HG02981 (cell line): ENCODE results near the gene STUB1.

ENCODE experiments used
- ATAC-seq: cut with Tn5 transposase; IDR thresholded peaks from one replicate; pipeline ENCODE4 v1.9.1; 2021; ENCODE audit warnings: mild to moderate bottlenecking, moderate library complexity; ENCODE audit not compliant: unreplicated experiment

STUB1 gene

DNA sequence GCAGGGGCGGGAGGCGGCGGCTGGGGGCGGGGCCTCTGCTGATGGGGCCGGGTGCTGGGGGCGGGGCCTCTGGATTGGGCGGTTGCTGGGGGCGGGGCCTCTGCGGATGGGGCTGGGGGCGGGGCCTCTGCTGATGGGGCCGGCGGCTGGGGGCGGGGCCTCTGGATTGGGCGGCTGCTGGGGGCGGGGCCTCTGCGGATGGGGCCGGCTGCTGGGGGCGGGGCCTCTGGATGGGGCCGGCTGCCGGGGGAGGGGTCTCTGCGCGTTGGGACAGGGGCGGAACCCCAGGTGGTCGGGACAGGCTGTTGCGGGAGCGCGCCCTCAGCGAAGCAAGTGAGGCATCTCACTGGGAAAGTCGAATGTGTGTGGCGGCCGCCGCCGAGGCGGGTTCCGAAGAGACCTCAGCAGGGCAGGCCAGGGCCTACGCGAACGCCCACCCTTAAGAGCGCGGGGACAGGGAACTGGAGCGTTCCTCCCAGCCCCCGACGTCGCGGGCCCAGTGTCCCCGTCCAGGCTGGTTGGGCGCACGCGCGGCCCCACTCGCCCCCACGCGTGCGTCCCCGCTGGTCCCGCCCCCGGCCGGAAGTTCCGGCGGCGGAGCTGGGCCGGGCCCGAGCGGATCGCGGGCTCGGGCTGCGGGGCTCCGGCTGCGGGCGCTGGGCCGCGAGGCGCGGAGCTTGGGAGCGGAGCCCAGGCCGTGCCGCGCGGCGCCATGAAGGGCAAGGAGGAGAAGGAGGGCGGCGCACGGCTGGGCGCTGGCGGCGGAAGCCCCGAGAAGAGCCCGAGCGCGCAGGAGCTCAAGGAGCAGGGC, at the start of gene STUB1:
STUB1 (plus strand) TSS at position 597 of the 811 bp plus-strand sequence; CDS start at position 713, 116 bp downstream.
- peak; percentile 33 for ATAC-seq

DNA sequence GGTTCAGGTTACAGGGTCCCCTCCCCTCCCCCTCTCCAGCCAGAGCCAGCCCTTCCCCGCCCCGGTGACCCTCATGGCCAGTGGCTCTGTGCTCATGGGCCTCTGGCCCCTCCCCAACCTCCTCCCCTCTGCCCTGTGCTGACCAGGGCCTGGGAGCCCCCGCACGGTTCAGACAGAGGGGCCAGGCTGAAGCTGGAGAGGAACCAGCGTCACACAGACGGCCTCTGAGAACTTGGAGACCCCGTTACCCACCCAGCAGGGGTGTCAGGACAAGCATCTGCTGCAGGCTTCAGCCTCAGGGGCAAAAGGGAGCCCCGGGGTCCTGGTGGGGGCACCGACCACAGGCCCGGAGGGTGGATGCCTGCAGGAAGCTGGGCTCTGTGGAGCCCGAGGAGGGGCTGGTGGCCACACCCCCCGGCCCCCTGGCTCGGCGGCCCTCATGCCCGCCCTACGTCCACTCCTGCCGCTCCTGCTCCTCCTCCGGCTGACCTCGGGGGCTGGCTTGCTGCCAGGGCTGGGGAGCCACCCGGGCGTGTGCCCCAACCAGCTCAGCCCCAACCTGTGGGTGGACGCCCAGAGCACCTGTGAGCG, 49.3 kb upstream of the STUB1 start, which contains the start of gene WFIKKN1:
WFIKKN1 (plus strand) TSS at position 171 of the 591 bp plus-strand sequence; CDS start at position 440, 269 bp downstream.
- ATAC-seq: no peak

DNA sequence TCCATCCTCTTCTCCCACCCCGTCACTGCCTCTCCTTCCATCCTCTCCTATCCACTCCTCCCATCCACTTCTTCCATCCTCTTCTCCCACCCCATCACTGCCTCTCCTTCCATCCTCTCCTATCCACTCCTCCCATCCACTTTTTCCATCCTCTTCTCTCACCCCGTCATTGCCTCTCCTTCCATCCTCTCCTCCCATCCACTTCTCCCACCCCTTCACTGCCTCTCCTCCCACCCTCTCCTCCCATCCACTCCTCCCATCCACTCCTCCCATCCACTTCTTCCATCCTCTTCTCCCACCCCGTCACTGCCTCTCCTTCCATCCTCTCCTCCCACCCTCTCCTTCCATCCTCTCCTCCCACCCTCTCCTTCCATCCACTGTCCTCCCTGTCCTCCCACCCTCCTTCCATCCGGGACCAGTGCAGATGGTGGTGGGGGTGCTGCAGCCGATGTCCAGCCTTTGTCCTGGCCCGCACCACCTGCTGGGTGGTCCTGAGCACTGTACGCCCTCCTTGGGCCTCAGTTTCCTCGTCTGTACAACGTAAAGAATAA, 48.3 kb upstream of the STUB1 start:
- no peak for ATAC-seq

DNA sequence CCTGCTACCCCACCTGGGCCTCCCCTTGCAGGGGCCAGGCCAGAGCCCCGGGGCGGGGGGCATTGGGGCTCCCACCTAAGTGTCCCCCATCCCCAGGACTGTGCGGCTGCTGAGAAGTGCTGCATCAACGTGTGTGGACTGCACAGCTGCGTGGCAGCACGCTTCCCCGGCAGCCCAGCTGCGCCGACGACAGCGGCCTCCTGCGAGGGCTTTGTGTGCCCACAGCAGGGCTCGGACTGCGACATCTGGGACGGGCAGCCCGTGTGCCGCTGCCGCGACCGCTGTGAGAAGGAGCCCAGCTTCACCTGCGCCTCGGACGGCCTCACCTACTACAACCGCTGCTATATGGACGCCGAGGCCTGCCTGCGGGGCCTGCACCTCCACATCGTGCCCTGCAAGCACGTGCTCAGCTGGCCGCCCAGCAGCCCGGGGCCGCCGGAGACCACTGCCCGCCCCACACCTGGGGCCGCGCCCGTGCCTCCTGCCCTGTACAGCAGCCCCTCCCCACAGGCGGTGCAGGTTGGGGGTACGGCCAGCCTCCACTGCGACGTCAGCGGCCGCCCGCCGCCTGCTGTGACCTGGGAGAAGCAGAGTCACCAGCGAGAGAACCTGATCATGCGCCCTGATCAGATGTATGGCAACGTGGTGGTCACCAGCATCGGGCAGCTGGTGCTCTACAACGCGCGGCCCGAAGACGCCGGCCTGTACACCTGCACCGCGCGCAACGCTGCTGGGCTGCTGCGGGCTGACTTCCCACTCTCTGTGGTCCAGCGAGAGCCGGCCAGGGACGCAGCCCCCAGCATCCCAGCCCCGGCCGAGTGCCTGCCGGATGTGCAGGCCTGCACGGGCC, 47.5 kb upstream of the STUB1 start:
- ATAC-seq: no peak

DNA sequence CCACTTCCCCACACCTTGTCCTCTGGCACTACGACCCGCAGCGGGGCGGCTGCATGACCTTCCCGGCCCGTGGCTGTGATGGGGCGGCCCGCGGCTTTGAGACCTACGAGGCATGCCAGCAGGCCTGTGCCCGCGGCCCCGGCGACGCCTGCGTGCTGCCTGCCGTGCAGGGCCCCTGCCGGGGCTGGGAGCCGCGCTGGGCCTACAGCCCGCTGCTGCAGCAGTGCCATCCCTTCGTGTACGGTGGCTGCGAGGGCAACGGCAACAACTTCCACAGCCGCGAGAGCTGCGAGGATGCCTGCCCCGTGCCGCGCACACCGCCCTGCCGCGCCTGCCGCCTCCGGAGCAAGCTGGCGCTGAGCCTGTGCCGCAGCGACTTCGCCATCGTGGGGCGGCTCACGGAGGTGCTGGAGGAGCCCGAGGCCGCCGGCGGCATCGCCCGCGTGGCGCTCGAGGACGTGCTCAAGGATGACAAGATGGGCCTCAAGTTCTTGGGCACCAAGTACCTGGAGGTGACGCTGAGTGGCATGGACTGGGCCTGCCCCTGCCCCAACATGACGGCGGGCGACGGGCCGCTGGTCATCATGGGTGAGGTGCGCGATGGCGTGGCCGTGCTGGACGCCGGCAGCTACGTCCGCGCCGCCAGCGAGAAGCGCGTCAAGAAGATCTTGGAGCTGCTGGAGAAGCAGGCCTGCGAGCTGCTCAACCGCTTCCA, 46.7 kb upstream of the STUB1 start:
- no peak for ATAC-seq

DNA sequence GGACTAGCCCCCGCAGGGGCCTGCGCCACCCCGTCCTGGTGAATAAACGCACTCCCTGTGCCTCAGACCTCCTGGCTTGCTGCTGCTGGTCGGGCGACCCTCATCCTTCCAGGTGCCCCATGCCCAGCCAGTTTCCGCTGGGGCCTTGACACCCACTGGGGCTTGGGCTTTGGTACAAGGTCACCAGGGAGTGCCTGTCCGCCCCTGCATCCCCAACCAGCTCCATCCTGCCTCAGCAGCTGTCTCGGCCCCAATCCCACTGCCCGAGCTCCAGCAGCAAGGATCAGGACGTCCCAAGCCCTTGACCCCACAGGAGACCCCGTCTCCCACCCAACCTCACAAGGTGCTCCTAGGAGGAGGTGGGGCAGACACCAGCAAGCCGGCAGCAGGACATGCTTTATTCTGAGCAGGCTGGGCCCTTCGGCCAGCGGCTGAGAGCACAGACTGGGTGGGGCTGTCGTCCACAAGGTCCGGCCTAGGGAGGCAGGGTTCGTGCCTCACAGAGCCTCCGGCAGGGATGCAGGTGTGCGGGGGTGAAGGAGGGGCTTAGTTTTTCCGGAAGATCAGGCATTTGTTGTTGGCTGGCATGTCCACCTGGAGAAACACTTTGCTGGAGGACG, 46.0 kb upstream of the STUB1 start:
- ATAC-seq: no peak

DNA sequence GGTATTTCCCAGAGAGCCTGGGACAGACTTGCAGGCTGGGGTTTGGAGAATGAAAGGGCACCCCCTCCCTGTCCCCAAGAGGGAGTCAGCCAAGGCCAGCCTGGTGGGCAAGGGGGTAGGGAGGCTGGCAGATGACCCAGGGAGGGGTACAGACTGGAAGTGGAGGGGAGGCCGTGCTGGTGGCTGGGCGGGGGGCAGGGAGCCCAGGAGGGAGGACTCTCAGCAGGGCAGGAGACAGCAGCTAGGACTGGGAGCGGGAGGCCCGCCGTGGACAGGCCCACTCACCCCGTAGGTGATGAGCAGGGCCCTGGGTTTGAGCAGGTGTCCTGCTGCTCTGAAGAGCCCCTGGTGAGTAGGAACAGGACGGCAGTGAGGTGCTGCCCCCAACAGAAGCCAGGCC, 45.2 kb upstream of the STUB1 start:
- ATAC-seq: no peak

DNA sequence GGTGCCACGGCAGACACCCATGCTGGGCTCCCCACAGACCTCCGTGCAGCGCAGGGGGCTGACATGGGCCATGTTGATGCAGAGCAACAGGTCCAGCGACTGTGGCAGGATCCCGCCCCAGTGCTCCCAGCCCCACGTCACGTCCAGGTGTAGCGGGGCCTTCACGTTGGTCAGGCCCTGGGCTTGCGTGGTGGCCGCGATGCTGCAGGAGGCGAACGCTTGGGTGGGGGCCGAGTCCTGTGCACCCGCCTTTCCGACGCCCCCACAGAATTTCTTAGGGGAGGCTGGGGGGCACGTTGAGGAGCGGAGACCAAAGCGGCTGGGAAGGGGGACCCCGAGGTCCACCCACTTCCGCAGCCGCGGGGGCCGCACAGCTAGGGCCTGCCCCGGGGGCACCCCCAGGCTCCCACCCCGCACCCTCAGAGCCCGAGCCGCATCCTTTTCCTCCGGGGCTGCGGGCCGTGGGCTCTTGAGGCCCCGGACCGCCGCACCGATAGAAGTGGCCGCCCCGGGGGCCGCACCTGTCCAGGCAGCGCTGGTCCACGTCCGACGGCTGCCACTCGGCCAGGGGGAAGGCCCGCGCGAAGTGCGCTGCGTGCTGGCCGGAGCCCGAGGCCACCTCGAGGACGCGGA, 44.5 kb upstream of the STUB1 start:
- peak; percentile 0 for ATAC-seq

DNA sequence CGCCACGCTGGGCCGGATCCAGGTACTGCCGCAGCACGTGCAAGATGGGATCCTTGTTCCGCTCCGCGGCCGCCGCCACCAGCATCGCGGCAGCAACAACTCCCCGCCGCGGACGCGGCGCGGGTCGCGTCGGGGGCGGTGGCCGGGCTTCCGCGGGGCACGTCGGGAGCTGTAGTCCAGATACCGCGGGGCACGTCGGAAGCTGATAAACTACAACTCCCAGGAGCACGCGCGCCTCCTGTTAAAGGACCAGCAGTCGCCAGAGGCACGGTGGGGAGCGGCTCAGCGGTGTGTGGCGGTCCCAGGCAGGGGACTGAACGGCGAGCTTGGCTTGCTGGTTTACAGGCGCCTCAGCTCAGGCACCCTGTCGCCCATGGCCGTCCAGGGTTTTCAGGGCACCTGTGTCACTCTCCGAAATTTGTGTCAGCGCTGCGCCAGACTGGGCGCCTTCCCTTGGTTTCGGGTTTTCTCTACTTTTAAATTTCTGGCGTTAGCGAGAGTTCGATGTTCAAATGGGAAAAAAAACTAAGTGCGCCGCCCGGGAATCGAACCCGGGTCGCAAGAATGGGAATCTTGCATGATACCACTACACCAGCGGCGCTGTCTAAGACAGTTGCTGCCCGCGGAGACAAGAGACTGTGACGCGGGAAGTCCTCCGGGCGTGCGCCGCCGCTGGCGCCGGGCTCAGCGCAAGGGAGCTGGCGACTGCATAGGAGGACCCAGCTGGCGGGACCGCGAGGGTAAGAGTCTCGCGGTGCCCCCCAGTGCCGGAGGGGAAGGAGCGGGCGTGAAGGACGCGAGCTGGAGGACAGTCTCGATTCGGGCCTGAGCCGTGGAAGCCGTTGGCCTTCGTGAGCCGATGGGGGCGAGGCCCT, 43.8 kb upstream of the STUB1 start, which contains the start of gene METTL26:
METTL26 (minus strand) TSS at position 100 of the 875 bp plus-strand sequence; CDS start at position 85, 15 bp downstream.
- peak; percentile 72 for ATAC-seq

DNA sequence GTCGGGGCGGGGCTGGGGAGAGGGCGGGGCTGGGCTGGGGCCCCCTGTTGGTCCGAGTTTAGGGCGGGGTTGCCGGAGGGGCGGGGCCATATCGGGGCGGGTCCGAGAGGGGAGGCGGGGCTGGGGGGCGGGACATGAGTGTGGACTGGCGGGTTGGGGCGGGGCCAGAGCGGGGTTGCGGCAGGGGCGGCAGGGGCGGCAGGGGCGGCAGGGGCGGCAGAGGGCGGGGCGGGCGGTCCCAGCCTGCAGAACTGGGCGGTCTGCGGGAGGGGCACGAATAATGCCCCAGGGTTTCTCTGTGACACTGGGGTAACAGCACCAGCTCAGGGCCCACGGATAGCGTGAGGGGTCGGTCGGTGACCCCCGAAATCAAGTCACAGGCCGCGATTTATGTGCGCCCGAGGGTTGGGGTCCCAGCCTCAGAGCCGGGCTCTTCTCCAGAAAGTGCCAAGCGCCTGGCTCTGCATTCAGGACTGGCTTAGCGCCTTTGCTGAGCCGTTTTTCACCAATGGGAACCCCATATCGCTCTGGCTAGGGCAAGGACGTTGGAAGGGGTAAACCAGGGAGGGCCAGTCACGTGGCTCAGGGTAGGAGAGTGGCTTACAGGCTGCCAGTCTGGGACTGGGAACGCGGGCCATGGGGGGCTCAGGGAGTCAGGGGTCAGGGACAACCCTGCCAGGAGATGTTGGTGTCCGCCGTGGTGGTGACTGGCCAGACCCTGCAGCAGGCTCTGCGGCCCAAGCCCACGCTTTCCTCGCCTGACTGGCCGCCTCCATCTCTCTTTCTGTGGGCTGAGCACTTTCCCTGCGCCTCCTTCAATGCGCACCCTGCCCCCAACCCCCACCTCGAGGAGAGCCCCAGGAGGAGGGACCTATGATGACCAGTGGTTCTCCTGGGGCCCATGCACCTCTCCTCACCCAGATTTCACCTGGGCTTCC, 42.9 kb upstream of the STUB1 start:
- no peak for ATAC-seq

DNA sequence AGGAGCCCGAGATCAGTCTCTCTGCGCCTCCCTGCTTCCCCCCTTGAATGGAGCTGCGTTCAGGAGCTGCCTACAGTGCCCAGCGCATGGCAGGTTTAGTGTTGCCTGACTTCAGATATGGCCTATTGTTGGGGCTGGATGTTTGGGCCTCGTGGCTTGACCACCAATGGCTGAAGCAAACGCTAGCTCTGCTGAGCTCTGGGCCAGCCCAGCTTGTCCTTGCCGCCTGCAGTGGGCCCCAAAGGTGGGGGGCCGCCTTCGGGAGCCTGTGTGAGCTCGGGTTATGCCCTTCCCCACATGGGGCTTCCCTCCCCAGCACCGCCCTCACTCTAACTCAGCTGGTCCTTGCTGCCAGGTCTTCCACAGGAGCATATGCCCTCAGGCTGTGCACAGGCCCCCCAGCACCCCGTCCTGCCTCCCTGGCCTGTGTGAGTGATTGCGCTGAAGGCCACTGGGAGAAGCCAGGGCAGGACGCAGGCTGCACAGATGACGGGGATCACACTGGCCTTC, 42.1 kb upstream of the STUB1 start:
- ATAC-seq: no peak

DNA sequence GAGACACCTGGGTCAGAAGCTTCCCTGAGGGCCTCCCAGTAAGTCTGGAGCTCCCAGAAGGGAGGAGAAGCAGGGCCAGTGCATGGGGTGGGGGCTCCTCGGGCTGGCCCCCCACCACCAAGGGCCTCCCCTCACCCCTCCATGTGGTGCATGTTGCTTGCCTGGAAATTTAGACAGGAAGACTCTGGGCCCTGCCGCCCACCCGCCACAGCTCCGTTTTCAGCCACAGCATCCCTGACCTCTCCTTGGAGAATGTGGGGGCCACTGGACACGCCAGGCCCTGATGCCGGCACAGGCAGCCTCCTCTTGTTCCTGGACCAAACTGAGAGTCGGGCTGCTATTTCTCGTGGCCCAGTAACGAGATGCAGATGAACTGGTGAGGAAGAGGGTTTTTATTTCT, 41.4 kb upstream of the STUB1 start:
- no peak for ATAC-seq

DNA sequence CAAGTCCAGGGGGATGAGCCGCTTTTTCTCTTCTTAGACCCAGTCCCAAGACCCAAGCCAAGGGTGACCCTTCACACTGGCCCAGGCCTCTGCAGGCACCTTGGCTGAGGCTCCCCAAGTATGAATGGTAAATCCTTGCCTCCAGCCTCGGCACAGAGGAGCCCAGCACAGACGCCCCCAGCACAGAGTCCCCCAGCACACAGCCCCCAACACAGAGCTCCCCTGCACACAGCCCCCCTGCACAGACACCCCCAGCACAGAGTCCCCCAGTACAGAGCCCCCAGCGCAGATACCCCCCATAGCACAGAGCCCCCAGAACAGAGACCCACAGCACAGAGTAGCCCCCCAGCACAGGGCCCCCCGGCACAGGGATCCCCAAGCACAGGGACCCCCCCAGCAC, 39.6 kb upstream of the STUB1 start:
- ATAC-seq: no peak

DNA sequence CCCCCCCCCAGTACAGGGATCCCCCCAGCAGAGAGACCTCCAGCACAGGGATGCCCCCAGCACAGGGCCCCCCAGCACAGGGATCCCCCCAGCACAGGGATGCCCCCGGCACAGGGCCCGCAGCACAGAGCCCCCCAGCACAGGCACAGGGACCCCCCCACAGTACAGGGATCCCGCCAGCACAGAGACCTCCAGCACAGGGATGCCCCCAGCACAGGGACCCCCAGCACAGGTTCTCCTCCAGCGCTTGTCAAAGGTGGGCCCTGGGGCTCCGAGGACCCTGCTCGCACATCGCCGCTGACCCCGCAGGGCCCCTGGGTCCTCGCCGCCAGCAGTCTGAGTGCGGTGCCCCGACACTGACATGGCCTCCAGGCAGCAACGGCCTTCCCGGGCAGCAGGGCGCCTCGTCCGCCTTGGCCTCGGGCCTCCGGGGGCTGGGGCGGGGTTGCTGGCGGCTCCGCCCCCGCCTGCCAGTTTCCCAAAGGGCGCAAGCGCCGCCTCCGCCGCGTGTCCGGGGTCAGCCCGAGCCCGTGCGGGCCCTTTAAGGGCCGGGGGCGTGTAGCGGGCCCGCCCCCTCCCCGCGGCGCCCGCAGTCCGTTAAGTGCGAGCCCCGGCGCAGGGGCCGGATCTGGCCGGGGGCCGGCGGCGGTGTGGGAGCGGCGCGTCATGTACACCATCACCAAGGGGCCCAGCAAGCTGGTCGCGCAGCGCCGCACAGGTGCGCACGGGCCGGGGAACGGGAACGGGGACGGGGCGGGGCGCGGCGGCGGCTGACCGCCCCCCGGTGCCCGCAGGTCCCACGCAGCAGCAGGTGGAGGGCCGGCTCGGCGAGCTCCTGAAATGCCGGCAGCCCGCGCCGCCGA, 38.7 kb upstream of the STUB1 start, which contains the start of gene MCRIP2:
MCRIP2 (plus strand) TSS at position 503 of the 863 bp plus-strand sequence; CDS start at position 667, 164 bp downstream.
- no peak for ATAC-seq

DNA sequence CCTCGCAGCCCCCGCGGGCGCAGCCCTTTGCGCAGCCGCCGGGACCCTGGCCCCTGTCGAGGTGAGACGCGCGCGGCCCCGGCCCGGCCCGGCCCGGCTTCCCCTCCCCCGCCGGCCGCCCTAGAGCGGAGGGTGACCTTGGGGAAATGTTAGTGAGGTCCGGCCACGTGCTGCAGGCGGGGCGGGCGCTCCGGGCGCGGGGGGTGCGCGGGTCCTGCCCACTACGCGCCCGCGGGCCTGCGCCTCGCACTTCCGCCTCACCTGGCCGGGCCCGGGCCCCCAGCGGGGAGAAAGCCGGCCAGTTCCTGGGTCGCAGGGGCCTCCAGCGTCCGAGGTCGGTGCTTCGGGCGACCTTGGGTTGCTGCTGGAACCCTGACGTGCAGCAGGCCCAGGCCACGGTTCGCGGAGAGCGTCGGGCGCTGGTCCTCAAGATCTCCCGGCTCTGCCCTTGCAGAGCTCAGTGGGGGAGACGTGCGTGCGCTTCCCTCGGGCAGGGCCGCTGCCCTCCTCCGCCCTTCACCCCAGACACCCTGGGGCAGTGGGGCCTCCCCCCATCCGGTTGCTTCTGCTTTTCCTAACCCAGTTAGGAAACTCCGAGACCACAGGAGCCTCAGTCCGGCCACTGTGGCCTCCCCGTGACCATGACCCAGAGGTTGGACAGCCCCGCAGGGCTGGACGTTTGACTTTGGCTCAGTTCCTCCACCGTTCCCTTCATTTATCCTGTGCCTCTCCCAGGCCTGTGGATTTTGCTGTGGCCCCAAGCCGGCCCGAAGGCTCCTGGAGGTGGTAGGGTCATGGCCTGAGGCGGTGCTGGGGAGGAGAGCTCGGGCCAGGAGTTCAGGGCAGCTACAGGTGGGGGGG, 37.8 kb upstream of the STUB1 start:
- no peak for ATAC-seq
